ENCODE results near the gene ASPG.

ASPG gene

GRCh38 chr14:104044016-104044415 is 41.5 kb upstream of the ASPG start:
- DNase-seq (ENCODE audit: low read depth) = no peak
- TF ChIP-seq CTCF (conservative IDR thresholded peaks at IDR 0.05; ENCODE audit: low read length) = no peak
- no peak overlapping the region for H3K4me3 ChIP-seq (ENCODE audit: low read length)

- DNase-seq (ENCODE audit: low read depth) = no peak
- no peak for TF ChIP-seq CTCF (conservative IDR thresholded peaks at IDR 0.05; ENCODE audit: low read length)
- no peak overlapping the region for H3K4me3 ChIP-seq (ENCODE audit: low read length)
These were observed 37.7 kb upstream of the ASPG start for GRCh38 chr14:104047761-104048160.

GRCh38 chr14:104048758-104049507 is 36.6 kb upstream of the ASPG start:
- DNase-seq (ENCODE audit: low read depth) = peak; percentile 6
- no peak overlapping the region for H3K4me3 ChIP-seq (ENCODE audit: low read length)
- TF ChIP-seq CTCF (conservative IDR thresholded peaks at IDR 0.05; ENCODE audit: low read length) = no peak

GRCh38 chr14:104049576-104050240 is 35.8 kb upstream of the ASPG start:
- no peak overlapping the region for H3K4me3 ChIP-seq (ENCODE audit: low read length)
- no peak for DNase-seq (ENCODE audit: low read depth)
- TF ChIP-seq CTCF (conservative IDR thresholded peaks at IDR 0.05; ENCODE audit: low read length) = no peak

- no peak for DNase-seq (ENCODE audit: low read depth)
- H3K4me3 ChIP-seq (ENCODE audit: low read length) = no peak overlapping the region
- TF ChIP-seq CTCF (conservative IDR thresholded peaks at IDR 0.05; ENCODE audit: low read length) = no peak
These were observed 34.2 kb upstream of the ASPG start for GRCh38 chr14:104051092-104051813.

- no peak overlapping the region for H3K4me3 ChIP-seq (ENCODE audit: low read length)
- DNase-seq (ENCODE audit: low read depth) = no peak
- no peak for TF ChIP-seq CTCF (conservative IDR thresholded peaks at IDR 0.05; ENCODE audit: low read length)
These were observed 31.1 kb upstream of the ASPG start for GRCh38 chr14:104054222-104054905.

Measured in AG10803 (cell line).